Epidermal melanocyte (primary cell): ENCODE results near the gene SERPIND1.

ENCODE experiments used
- DNase-seq: peaks from one replicate; pipeline ENCODE4 v3.0.0; 2011; ENCODE audit warnings: low spot score; ENCODE audit not compliant: insufficient read length

The SERPIND1 gene

GRCh38 chr22:20788627-20789344 lies 14.9 kb downstream of the SERPIND1 start:
- DNase-seq = no peak

DNA sequence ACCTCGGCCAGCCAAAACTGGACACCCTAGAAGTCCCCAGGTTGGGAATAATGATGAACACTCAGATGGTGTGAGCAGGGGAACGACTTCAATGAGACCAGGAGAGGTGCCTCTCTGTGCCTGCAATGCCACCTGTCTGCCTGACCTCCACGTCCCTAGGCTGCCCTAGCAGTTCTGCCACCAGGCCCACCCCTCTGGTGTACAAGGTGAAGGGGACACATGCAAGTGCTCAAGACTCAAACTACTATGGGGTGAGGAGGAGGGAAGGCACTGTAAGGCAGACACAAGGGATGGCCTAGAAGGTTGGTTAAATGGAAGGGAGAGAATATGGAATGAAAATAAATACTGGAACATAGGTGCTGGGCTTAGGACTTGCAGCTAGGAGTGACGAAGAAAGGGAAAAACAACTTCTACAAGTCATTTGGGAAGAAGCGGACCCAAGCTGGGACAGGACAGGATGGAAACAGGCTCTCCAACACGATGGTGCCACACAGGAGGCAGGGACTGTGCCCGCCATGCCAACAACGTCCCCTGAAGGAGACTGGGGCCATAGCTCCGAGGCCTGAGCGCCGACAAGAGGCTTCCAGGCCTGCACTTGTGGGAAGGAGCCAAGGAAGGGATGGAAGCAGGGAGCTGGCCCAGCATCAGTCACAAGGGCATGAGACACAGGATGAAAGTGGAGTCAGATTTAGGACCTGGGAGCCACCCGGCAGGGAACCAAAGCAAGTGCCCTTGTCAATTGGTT lies 18.5 kb downstream of the SERPIND1 start:
- DNase-seq = no peak

- DNase-seq = no peak
These were observed 19.2 kb downstream of the SERPIND1 start for GRCh38 chr22:20792966-20793728.

DNA sequence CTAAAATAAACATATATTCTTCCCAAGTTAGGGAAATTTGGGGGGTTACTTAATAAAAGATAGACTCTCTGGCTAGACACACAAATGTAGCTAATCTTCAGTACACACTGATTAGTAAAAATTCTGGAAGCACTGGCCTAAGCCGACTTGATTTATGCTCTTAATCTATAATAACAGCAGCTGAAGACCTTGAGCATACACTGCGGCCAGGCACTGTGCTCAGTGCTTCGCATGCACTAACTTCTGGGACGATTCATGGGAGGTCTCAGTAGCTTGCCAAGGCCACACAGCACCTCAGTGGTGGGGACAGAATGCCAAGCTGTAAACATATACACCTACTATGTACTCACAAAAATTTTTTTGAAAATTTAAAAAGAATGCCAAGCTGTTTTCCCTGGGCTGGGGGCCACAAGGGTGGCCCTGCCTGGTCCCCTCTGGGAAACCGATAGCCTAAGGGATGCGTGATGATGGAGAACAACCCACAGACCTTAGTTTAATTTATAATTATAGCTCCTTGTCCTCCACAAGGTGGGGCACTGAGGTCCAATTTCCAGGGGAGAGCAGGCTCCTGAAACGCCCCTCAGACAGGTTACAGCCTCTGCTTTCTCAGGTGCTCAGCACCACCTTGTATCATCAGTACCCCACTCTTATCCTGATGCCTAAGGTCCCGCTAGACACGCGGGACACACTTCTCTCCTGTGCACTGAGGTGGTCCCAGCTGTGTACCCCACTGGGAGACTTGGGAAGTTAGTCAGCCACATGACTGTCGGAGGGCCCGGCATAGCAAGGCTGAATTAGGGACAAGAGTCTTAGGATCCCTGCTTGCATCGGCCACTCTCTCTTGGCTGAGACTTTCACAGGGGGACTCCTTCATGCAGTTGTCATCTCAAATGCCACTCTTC lies 20.1 kb downstream of the SERPIND1 start:
- no peak for DNase-seq

DNA sequence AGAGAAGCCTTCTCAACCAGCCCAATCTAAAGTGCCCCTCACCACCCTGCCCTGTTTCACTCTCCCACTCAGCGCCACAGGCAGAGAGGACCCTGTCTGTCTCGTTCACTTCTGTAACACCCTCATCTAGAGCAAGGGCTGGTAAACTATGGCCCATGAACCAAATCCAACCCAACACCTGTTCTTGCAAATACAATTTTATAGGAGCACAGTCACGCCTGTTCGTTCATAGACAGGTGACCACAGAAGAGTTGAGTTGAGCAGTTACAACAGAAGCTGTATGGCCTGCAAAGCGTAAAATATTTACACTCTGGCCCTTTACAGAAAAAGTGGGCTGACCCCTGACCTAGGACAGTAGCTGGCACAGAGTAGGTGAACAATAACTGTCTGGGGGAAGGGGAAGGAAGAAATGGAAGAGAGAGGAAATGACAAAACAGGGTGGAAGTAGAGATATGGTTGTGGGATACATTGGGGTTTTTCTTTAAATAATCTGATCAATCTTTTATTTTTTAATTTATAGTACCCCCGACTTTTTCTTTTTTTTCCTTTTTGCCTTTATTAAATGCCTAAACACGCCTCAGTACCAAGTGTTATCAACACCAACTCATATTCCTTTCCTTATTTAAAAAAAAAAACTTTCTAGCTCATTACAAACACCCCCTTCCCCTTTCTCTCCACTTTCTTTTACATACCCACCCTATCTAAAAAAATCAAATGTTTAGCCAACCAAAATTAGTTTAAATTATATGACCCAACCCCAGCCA lies 20.9 kb downstream of the SERPIND1 start:
- DNase-seq = no peak

GRCh38 chr22:20796731-20797130 lies 22.8 kb downstream of the SERPIND1 start:
- no peak for DNase-seq

- DNase-seq = no peak
These were observed 24.3 kb downstream of the SERPIND1 start for GRCh38 chr22:20798218-20798617.

GRCh38 chr22:20798974-20799373 lies 25.1 kb downstream of the SERPIND1 start:
- no peak for DNase-seq

DNA sequence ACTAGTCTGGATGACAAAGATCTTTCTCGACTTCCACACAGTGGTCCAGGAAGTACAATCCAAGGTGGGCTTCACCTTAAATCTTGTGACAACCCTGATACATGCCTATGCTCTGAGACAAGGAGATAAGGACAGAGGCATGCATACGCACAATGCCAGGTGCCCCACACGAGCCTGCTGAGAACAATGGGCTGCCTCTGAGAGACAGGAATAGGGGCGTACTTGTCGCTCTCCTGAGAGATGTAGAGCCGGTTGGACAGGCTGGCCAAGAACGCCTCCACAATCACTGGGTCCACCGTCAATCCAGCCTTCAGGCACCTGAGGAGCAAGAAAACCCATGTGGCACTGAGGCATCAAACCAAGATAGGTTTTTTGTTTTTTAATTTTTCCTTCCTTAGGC lies 25.5 kb downstream of the SERPIND1 start:
- no peak for DNase-seq

- no peak for DNase-seq
These were observed 28.5 kb downstream of the SERPIND1 start for GRCh38 chr22:20802452-20802851.

DNA sequence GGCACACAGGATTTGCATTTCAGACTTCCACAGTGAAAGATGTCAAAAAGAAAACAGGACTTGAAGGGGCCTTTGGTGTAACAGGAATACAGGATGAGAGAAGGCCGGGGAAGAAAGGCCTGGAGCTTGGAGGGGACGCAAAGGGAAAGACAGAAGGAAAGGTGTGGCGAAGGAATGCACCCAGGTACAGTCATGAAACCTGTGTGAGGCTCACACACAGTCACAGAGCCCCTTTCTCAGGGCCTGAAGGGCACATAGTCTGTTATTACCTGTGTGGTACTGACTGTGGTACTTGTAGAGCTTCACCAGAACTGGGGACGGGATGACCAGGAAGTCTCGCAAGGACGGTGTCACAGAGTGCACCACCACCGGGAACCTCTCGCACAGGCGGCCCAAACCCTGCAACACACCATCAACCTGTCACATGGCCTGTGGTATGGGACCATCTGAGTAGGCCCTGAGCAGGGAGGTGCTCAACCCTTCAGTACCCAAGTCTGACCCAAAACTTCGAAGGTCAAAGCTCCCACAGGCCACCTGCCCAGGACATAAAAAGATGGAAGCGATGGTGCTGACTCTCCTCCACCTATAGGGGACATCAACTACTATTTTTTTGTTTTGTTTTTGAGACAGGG lies 29.1 kb downstream of the SERPIND1 start:
- DNase-seq = no peak

DNA sequence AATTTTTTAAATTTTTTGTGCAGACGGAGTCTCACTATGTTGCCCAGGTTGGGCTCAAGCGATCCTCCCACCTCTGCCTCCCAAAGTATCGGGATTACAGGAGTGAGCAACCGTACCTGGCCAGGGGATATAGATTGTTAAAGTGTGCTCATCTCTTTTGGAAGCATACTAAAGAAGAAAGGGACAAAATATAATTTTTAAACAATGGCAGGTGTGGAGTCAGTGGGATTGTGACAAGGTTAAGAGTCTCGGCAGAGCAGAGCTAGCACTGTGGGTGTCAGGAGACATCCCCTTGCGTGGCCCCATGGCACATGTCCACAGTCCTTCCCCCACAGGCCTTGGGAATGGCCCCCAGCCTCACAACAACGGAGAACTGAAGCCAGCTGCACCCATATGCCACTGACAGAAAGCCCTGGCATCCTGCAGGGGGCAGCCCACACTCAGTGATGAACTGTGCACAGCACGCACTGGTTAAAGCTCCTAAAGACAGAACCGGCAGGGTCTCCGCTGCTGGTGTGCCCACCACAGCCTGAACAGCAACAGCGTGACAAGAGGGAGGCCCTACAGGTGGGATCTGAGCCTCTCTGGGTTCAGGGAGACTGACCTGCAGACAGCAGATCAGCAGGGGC lies 29.9 kb downstream of the SERPIND1 start:
- no peak for DNase-seq

DNA sequence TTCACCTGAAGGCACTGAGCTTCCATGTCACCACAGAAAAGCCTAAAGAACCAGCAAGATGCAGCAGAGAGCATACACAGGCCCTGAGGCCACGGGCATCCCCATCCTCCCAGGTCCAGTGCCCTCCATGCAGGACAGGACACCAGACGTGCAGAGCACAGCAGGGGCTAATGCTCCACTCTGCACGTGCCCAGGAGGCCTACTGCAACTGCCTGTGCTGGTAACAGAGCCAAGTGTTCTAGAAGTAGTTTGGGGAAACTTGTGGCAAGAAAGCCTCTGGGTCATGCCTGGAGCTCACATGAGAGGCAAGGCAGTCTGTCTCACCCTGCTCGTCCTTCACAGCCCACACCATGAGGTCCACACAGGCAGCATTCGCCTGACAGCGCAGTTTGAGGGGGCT lies 30.7 kb downstream of the SERPIND1 start:
- no peak for DNase-seq

GRCh38 chr22:20805972-20806471 lies 32.1 kb downstream of the SERPIND1 start:
- no peak for DNase-seq

DNA sequence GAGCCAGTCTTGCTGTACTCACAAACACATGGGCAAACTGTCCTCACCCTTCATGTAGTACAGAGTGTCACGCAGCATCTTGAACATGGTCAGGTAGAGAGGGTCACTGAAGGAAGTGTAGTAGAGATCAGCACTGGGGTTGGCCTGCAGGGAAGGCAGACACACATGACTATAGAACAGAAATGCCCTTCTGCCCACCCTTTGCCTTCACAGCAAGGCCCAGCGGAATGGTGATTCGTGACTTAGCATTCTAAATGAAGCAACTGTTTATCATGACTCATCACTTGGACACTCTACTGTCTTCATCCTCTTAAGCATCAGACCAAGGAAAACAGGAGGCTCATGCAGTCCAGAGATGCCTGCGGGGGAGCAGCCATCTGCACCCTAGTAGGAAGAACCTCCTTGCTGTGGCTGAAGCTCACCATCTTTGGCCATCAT lies 33.4 kb downstream of the SERPIND1 start:
- peak; percentile 67 for DNase-seq

GRCh38 chr22:20808844-20809243 lies 34.9 kb downstream of the SERPIND1 start:
- no peak for DNase-seq

DNA sequence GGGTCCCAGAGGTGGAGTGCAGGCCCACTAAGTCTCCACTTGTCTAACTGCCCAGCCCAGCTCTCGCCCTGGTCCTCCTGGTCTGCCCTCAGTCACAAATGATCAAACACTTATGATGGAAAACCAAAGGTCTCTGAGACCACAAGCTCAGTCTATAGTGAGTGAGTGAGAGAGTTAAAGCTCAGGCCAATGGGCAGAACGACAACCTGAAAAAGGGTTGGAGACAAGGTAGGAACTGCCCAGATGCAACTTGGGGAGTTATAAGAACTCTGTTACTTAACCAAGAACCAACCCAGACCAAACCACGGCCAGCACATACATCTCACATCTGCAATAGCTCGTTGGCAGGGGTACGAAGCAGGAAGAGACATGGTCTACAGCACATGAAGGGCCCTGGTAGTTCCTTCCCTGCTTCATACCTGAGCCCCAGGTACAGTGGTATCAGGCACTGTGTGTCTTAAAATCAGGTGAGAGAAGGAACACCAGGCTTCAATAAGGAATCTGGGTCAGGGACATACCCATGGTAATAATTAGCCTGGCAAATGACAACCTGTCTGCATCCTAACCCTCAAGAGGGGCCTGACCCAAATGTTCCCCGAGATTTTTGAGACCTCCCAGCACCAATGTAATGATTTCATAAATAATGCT lies 35.7 kb downstream of the SERPIND1 start:
- no peak for DNase-seq

GRCh38 chr22:20810645-20811044 lies 36.7 kb downstream of the SERPIND1 start:
- DNase-seq = no peak

DNA sequence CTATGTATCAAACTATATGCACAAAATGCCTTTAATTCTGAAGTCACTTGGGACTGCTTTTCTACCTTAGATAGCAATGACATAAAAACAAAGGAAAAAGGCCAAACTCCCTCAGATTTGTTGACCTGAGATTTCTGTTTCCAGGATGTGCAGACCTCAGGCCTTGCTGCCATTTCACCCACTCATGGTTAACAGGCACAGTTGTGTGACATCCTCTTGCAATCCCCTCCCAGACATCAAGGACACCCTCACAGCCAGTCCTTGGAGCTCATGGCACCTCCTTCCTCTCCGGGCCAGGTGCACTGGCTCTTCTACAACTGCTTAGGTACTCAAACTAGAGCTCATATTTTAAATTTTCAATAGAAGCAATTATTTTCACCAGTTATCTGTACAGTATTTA lies 37.3 kb downstream of the SERPIND1 start:
- DNase-seq = no peak
